ENCODE measurements around the gene RASGEF1B. TPM values are rescaled to one million over a fixed set of nuclear protein-coding genes. Genes with fewer than 3 reads are reported as not detected.

RASGEF1B gene
- total and polyA plus RNA-seq, 4 donors, result 16.0 to 62.0 (median 27.1) TPM

DNA sequence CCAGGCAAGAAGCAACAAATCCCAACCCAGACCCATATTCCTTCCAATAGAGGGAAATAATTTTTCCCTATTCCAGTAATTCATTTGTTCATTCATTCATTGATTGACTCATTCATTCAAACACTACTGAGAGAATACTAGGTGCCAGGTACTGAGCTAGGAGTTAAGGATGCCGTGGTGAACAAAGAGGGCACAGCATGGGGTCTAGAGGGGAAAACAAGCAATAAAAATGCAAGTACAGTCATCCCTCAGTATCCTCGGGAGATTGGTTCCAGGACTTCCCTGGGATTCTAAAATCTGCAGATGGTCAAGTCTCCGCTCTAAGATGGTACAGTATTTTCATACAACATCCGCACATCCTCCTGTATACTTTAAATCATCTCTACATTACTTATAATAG, 18.7 kb downstream of the RASGEF1B start:
- Histone ChIP-seq H3K4me3 (no peak overlapping the region), H3K36me3 (ENCODE audit: control insufficient read depth in 4 of 4, insufficient read depth in 4 of 4, low read length in 4 of 4) (peaks cover 10 to 35% (median 16%) of the 10 kb centered on the region in 4 donors), H3K4me1 (ENCODE audit: control insufficient read depth in 5 of 5, insufficient read depth in 5 of 5, low read length in 5 of 5) (no peaks in the 10 kb centered on the region), H3K9ac (ENCODE audit: insufficient read depth in 1 of 2, low read length in 2 of 2) (no peak overlapping the region), H3K27me3 (ENCODE audit: control insufficient read depth in 3 of 3, insufficient read depth in 3 of 3, low read length in 2 of 3) (no peaks in the 10 kb centered on the region), H3K27ac (ENCODE audit: low read depth in 1 of 2, low read length in 1 of 2) (no peak overlapping the region), H3K9me3 (ENCODE audit: control insufficient read depth in 4 of 4, insufficient read depth in 3 of 4, low read length in 3 of 4) (no peaks in the 10 kb centered on the region)
- TF ChIP-seq, protein P1, sequence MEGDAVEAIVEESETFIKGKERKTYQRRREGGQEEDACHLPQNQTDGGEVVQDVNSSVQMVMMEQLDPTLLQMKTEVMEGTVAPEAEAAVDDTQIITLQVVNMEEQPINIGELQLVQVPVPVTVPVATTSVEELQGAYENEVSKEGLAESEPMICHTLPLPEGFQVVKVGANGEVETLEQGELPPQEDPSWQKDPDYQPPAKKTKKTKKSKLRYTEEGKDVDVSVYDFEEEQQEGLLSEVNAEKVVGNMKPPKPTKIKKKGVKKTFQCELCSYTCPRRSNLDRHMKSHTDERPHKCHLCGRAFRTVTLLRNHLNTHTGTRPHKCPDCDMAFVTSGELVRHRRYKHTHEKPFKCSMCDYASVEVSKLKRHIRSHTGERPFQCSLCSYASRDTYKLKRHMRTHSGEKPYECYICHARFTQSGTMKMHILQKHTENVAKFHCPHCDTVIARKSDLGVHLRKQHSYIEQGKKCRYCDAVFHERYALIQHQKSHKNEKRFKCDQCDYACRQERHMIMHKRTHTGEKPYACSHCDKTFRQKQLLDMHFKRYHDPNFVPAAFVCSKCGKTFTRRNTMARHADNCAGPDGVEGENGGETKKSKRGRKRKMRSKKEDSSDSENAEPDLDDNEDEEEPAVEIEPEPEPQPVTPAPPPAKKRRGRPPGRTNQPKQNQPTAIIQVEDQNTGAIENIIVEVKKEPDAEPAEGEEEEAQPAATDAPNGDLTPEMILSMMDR (IDR thresholded peaks at IDR 0.05; ENCODE audit: control extremely low read depth, extremely low read depth), result no peak
- no peak for DNase-seq
- no peak for ATAC-seq (ENCODE audit: insufficient read depth, low FRiP score)
- 95 to 96% methylated on average over 4 of the region's 4 CpGs for WGBS, 2 donors

DNA sequence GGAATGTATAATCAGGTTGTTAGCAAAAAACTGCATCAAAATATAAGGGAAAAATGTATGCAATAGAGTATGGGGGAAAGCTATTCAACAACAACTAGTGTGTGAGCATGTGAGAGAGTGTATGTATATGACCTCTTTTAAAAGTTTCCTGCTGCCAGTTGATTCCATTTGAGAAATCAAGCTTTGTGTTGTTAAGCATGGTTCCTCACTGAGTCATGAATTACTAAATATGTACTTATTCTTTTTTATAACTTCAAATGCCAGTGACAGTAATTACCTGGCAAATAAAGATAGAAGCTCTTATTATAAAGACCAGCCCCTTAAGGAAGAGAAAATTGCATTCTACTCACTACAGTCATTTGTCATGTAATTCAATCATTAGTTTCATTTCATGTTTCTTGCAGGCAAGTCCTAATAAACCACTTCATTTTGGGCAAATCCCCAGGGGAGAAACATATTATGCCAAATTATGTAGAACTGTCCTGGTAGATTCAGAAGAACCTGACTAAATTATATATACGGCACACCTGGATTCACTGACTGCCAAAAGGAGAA, 19.2 kb downstream of the RASGEF1B start:
- no peak for ATAC-seq (ENCODE audit: insufficient read depth, low FRiP score)
- Histone ChIP-seq H3K9ac (ENCODE audit: insufficient read depth in 1 of 2, low read length in 2 of 2) (no peak overlapping the region), H3K4me3 (no peak overlapping the region), H3K9me3 (ENCODE audit: control insufficient read depth in 4 of 4, insufficient read depth in 3 of 4, low read length in 3 of 4) (no peaks in the 10 kb centered on the region), H3K27ac (ENCODE audit: low read depth in 1 of 2, low read length in 1 of 2) (no peak overlapping the region), H3K4me1 (ENCODE audit: control insufficient read depth in 5 of 5, insufficient read depth in 5 of 5, low read length in 5 of 5) (no peaks in the 10 kb centered on the region), H3K36me3 (ENCODE audit: control insufficient read depth in 4 of 4, insufficient read depth in 4 of 4, low read length in 4 of 4) (peaks cover 12 to 40% (median 17%) of the 10 kb centered on the region in 4 donors), H3K27me3 (ENCODE audit: control insufficient read depth in 3 of 3, insufficient read depth in 3 of 3, low read length in 2 of 3) (no peaks in the 10 kb centered on the region)
- no peak for DNase-seq
- TF ChIP-seq, protein P1 (IDR thresholded peaks at IDR 0.05; ENCODE audit: control extremely low read depth, extremely low read depth), result no peak
- 89 to 91% methylated on average over 1 of the region's 1 CpG for WGBS, 2 donors

DNA sequence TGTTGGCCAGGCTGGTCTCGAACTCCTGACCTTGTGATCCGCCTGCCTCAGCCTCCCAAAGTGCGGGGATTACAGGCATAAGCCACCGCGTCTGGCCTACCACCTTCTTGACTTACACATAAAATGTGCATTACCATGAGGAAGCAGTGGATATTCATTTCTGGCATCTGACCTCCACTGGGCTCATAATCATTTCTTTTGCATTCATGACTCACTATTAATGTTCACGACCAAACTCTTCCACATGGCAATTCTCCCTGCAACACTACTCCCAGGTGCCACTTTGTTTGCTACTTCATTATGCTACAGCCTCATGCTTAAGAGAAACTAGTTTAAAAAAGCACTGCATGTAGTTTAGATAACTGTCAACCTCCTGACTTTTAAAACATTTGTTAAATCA, 22.7 kb downstream of the RASGEF1B start:
- no peak for DNase-seq
- H3K9ac ChIP-seq (ENCODE audit: insufficient read depth in 1 of 2, low read length in 2 of 2), result no peak overlapping the region
- no peak overlapping the region for H3K27ac ChIP-seq (ENCODE audit: low read depth in 1 of 2, low read length in 1 of 2)
- no peaks in the 10 kb centered on the region for H3K27me3 ChIP-seq (ENCODE audit: control insufficient read depth in 3 of 3, insufficient read depth in 3 of 3, low read length in 2 of 3)
- H3K4me1 ChIP-seq (ENCODE audit: control insufficient read depth in 5 of 5, insufficient read depth in 5 of 5, low read length in 5 of 5), result no peaks in the 10 kb centered on the region
- no peak overlapping the region for H3K4me3 ChIP-seq
- H3K36me3 ChIP-seq (ENCODE audit: control insufficient read depth in 4 of 4, insufficient read depth in 4 of 4, low read length in 4 of 4), result peaks cover 6 to 37% (median 16%) of the 10 kb centered on the region in 4 donors
- no peak for ATAC-seq (ENCODE audit: insufficient read depth, low FRiP score)
- H3K9me3 ChIP-seq (ENCODE audit: control insufficient read depth in 4 of 4, insufficient read depth in 3 of 4, low read length in 3 of 4), result no peaks in the 10 kb centered on the region
- TF ChIP-seq, protein P1 (IDR thresholded peaks at IDR 0.05; ENCODE audit: control extremely low read depth, extremely low read depth), result no peak
- WGBS, 2 donors, result 96 to 97% methylated on average over 6 of the region's 6 CpGs

All from lung (tissue), 12 donors.